Fibroblast of mammary gland (primary cell): ENCODE measurements around the gene TMEM266.

Experiments
- DNase-seq: peaks from one replicate; pipeline ENCODE4 v3.0.0-alpha.2; 2010; ENCODE audit warnings: low read depth
- H3K4me3 ChIP-seq: 2 replicates; pipeline ENCODE4 v1.5.1; 2011; ENCODE audit warnings: low read depth, mild to moderate bottlenecking, low read length, moderate library complexity; ENCODE audit not compliant: control insufficient read depth
- TF ChIP-seq, protein P1 (sequence below): conservative IDR thresholded peaks from 2 replicates; pipeline ENCODE4 v1.5.1; 2011; ENCODE audit warnings: low read depth, low read length, inconsistent platforms; ENCODE audit not compliant: control insufficient read depth, insufficient read depth

The TMEM266 gene

DNA sequence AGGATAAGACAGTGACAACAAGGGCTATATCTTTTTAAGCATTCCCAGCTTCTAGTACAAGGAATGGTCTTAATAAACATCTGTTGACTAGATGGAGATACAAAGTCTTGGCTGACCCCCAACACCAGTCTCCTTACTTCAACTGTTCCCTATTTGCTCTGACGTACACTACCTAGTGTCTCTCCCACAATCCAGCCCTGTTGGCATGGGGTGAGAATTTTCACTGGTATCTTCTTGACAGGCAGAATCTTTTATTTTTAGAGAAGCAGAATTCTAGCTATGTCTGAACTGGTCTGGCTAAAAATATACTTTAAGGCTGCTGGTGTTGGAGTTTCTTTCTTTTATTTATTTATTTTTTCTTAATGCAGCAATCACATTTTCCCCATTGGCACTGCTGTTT is 169.5 kb downstream of the TMEM266 start:
- no peak overlapping the region for H3K4me3 ChIP-seq
- no peak for DNase-seq
- TF ChIP-seq, protein P1, sequence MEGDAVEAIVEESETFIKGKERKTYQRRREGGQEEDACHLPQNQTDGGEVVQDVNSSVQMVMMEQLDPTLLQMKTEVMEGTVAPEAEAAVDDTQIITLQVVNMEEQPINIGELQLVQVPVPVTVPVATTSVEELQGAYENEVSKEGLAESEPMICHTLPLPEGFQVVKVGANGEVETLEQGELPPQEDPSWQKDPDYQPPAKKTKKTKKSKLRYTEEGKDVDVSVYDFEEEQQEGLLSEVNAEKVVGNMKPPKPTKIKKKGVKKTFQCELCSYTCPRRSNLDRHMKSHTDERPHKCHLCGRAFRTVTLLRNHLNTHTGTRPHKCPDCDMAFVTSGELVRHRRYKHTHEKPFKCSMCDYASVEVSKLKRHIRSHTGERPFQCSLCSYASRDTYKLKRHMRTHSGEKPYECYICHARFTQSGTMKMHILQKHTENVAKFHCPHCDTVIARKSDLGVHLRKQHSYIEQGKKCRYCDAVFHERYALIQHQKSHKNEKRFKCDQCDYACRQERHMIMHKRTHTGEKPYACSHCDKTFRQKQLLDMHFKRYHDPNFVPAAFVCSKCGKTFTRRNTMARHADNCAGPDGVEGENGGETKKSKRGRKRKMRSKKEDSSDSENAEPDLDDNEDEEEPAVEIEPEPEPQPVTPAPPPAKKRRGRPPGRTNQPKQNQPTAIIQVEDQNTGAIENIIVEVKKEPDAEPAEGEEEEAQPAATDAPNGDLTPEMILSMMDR = no peak

DNA sequence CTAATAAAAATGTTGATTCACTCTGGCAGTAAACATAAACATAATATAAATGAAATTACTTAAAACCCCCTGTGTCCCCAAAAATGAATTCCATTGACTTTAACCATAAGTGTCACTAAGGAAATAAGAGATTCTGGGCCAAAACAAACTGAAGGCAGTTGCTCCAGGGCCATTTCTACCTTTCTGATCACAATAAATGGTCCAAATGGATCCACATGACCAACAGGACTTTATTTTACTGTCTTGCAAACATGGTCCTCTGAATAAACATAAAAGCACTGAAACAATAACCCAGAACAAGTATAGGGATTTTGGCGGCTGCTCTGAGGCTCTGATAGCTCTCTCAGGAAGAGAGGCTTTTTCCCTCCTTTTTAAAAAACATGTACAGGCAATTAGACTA is 174.1 kb downstream of the TMEM266 start:
- TF ChIP-seq, protein P1 = no peak
- H3K4me3 ChIP-seq = no peak overlapping the region
- no peak for DNase-seq

DNA sequence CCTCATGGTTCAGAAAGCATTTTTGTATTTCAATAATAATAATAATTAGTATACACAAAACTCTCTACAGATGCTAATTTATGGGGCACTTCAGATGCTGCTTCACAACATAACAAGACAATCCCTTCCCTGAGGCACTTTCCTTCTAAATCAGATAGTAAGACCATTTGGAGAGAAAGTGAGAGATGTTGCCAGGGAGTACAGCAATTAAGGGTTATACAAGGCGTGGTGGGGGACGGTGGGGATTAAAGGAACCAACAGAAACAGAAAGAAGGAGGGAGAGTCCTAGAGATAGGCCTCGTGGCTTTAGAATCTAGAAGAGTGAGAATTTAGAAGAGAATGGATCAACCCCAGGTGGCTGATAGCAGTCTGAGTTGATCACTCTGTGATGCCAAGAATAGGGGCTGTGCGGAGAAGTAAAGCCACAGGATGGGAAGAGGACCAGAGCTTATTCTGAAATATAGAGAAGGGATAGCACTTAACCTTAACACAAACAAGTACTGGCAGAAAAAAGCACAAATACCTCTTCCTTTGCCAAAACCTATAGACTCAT is 174.6 kb downstream of the TMEM266 start:
- H3K4me3 ChIP-seq = no peak overlapping the region
- TF ChIP-seq, protein P1 = no peak
- no peak for DNase-seq

- DNase-seq = peak; percentile 48
- TF ChIP-seq, protein P1 = peak; percentile 38
Measured at GRCh38 chr15:76235186-76235826, 175.5 kb downstream of the TMEM266 start.

DNA sequence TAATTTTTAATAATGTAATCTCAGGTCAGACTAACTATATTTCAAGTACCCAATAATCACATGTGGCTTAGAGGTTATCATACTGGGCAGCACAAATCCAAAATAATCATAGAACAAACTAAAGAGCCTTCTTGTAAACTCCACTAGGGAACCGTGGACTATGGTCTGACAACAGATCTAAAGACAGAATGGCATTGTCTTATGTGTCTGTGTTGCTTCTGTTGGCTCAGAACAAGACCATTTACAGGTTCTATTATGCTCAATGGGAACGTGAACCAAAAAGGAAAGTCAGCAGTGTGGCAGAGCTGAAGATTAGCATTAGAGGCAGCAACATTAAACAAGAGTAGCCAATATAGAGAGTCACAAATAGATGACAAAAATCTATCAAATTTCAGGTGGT is 176.6 kb downstream of the TMEM266 start:
- no peak for DNase-seq
- TF ChIP-seq, protein P1 = no peak
- no peak overlapping the region for H3K4me3 ChIP-seq

More at GRCh38 chr15:76235186-76235826, 175.5 kb downstream of the TMEM266 start:
- no peak overlapping the region for H3K4me3 ChIP-seq

GRCh38 chr15:76239786-76240185 is 180.0 kb downstream of the TMEM266 start:
- DNase-seq = peak; percentile 2
- TF ChIP-seq, protein P1 = no peak
- H3K4me3 ChIP-seq = no peak overlapping the region
